Lung (tissue), 12 donors: ENCODE measurements around the gene ANKRD66. TPM values are rescaled to one million over a fixed set of nuclear protein-coding genes. Genes with fewer than 3 reads are reported as not detected.
"Not testable (repeated sequence)": the region's sequence is repeated elsewhere in the genome, so short reads cannot be mapped to it uniquely, and the experiment has no call there.

Experiments used
- ATAC-seq: fragments of 200-7000 bp; cut with Tn5 transposase; one replicate; pipeline ENCODE4 v1.9.1; 2020; ENCODE audit warnings: moderate number of reproducible peaks; ENCODE audit not compliant: insufficient read depth, low FRiP score
- DNase-seq, 3 donors: peaks; one replicate each; pipeline ENCODE4 v3.0.0-alpha.2; 2013 to 2017
- H3K27ac ChIP-seq, 2 donors: one replicate each; pipeline ENCODE4 v1.5.1; 2013; ENCODE audit warnings: mild to moderate bottlenecking in 2 of 2, moderate library complexity in 2 of 2, control low read depth in 1 of 2, inconsistent platforms in 1 of 2, low read depth in 1 of 2, low read length in 1 of 2
- H3K27me3 ChIP-seq, 3 donors: one replicate each; pipeline ENCODE4 v1.5.1; 2013; ENCODE audit warnings: low read length in 2 of 3; ENCODE audit not compliant: control insufficient read depth in 3 of 3, insufficient read depth in 3 of 3
- H3K36me3 ChIP-seq, 4 donors: one replicate each; pipeline ENCODE4 v1.5.1; 2013; ENCODE audit warnings: low read length in 4 of 4, mild to moderate bottlenecking in 1 of 4, moderate library complexity in 1 of 4; ENCODE audit not compliant: control insufficient read depth in 4 of 4, insufficient read depth in 4 of 4
- H3K4me1 ChIP-seq, 5 donors: one replicate each; pipeline ENCODE4 v1.5.1; 2013; ENCODE audit warnings: low read length in 5 of 5, mild to moderate bottlenecking in 2 of 5, moderate library complexity in 1 of 5; ENCODE audit not compliant: control insufficient read depth in 5 of 5, insufficient read depth in 5 of 5
- H3K4me3 ChIP-seq: one replicate; pipeline ENCODE4 v1.5.1; 2013; ENCODE audit warnings: mild to moderate bottlenecking, control low read depth, moderate library complexity
- H3K9ac ChIP-seq, 2 donors: one replicate each; pipeline ENCODE4 v1.5.1; 2013; ENCODE audit warnings: low read length in 2 of 2, control low read depth in 1 of 2; ENCODE audit not compliant: insufficient read depth in 1 of 2
- H3K9me3 ChIP-seq, 4 donors: one replicate each; pipeline ENCODE4 v1.5.1; 2013; ENCODE audit warnings: low read length in 3 of 4, mild to moderate bottlenecking in 1 of 4, moderate library complexity in 1 of 4; ENCODE audit not compliant: control insufficient read depth in 4 of 4, insufficient read depth in 3 of 4
- CTCF ChIP-seq: IDR thresholded peaks from 2 replicates; pipeline ENCODE4 v1.5.1; 2012; ENCODE audit warnings: mild to moderate bottlenecking; ENCODE audit errors: control extremely low read depth, extremely low read depth
- WGBS, 2 donors: extraction: QIAGEN DNeasy Blood & Tissue Kit; methylation state at CpG; one replicate each; pipeline ENCODE4 v1.1.7; 2013; 5-methylcytosine and 5-hydroxymethylcytosine counted together
- polyA plus RNA-seq, 2 donors: library from polyadenylated mRNA; stranded (reverse); fragments of 200-250 nt; gene quantifications; one replicate each; pipeline ENCODE4 v1.2.1, GENCODE V29; 2013
- total RNA-seq, 2 donors: library from RNA; depleted of rRNA in 1 of 2; stranded (reverse); fragments of >200 nt in 1 of 2; gene quantifications; one replicate each; pipeline ENCODE4 v1.2.1, GENCODE V29; 2014 to 2021
- donor health status: control.
- donor health status: control.
- donor health status: Bipolar disorder and iron deficiency.
- donor health status: healthy.
- donor health status: DM: yes; HTN: yes; CAD: no.

Gene ANKRD66
- total and polyA plus RNA-seq, 4 donors, result 5.1 to 12.4 (median 8.4) TPM

GRCh38 chr6:46743425-46744158, 3.1 kb upstream of the ANKRD66 start:
- no peaks in the 10 kb centered on the region for H3K4me1 ChIP-seq
- H3K9me3 ChIP-seq, result no peaks in the 10 kb centered on the region
- no peaks in the 10 kb centered on the region for H3K36me3 ChIP-seq
- TF ChIP-seq CTCF, result no peak
- H3K27ac ChIP-seq, result no peak overlapping the region
- 88 to 93% methylated on average over 1 of the region's 1 CpG for WGBS, 2 donors
- H3K9ac ChIP-seq, result no peak overlapping the region
- DNase-seq, result no peak
- H3K4me3 ChIP-seq, result no peak overlapping the region
- H3K27me3 ChIP-seq, result peaks cover 0 to 3% (median 0%) of the 10 kb centered on the region in 3 donors
- ATAC-seq, result no peak

DNA sequence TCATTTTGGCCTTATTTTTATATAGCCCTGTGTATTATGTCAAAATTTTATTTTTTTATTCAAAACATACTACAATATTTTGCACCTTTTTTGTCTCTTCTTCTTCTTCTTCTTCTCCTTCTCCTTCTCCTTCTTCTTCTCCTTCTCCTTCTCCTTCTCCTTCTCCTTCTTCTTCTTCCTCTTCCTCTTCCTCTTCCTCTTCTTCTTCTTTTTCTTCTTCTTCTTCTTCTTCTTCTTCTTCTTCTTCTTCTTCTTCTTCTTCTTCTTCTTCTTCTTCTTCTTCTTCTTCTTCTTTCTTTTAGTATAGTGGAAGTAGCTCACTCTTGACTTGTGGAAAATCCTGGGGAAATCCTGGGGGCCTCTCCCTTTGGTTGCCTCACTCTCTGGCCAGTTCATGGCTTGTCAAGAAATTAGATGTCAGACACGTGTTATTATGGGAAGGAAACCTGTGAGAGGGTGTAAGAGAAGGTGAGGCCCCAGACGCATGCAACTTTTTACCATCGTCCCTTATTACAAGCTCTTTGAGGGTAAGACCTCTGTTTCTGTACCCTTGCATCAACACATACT, 2.5 kb upstream of the ANKRD66 start:
- not testable (repeated sequence) for H3K36me3 ChIP-seq, ATAC-seq, H3K4me1 ChIP-seq, H3K9me3 ChIP-seq, H3K27ac ChIP-seq, H3K27me3 ChIP-seq, DNase-seq, H3K4me3 ChIP-seq, H3K9ac ChIP-seq
- 81 to 84% methylated on average over 3 of the region's 3 CpGs for WGBS, 2 donors

- no peaks in the 10 kb centered on the region for H3K9me3 ChIP-seq
- WGBS, 2 donors, result 56 to 60% methylated on average over 2 of the region's 2 CpGs
- H3K4me3 ChIP-seq, result no peak overlapping the region
- H3K27me3 ChIP-seq, result no peaks in the 10 kb centered on the region
- TF ChIP-seq CTCF, result no peak
- H3K27ac ChIP-seq, result no peak overlapping the region
- H3K4me1 ChIP-seq, result no peaks in the 10 kb centered on the region
- H3K36me3 ChIP-seq, result no peaks in the 10 kb centered on the region
- ATAC-seq (no peak), DNase-seq (no peak)
- H3K9ac ChIP-seq, result no peak overlapping the region
Observed at GRCh38 chr6:46745973-46746372, 760 bp upstream of the ANKRD66 start.

DNA sequence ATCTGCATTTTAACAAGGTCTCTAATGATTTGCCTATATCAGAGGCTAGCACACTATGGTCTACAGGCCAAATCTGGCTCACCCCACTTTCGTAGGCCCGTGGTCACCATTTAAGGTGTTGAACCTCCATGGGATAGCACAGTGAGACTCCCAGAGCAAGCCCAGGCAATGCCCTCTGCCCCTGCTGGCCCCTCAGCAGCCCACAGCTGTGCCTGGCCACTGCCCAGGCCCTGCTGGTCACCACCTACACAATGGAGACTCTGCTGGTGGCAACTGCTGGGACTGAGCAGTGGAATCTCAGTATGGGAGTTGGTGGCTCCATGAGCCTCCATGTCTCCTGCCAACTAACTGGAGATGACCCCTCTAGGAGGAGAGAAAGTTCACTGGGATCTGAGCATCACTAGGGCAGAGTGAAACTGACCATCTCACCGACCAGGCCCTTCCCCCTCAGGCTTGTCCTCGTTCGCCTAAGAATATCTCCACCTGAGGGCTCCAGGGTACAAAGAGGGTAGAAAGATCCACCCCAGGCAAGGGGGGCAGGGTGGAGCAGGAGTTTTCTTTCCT, 2.3 kb downstream of the ANKRD66 start:
- Histone ChIP-seq H3K9me3 (no peaks in the 10 kb centered on the region), H3K27ac (no peak overlapping the region), H3K36me3 (no peaks in the 10 kb centered on the region), H3K4me3 (no peak overlapping the region), H3K27me3 (no peaks in the 10 kb centered on the region), H3K4me1 (no peaks in the 10 kb centered on the region), H3K9ac (no peak overlapping the region)
- 90 to 98% methylated on average over 5 of the region's 5 CpGs for WGBS, 2 donors
- DNase-seq (no peak), ATAC-seq (no peak)
- no peak for TF ChIP-seq CTCF
